IPS DF 6.9 (cell line): ENCODE measurements around the gene TUBGCP6.
"Not testable (repeated sequence)": the region's sequence is repeated elsewhere in the genome, so short reads cannot be mapped to it uniquely, and the experiment has no call there.

Experiments
- DNase-seq: peaks from one replicate; pipeline ENCODE4 v3.0.0-alpha.2; 2013; ENCODE audit warnings: low read depth, low spot score
- H3K27ac ChIP-seq: one replicate; pipeline ENCODE4 v1.5.1; 2013; ENCODE audit warnings: low read length, control low read depth
- H3K27me3 ChIP-seq: 2 replicates; pipeline ENCODE4 v1.6.1; 2013; ENCODE audit warnings: mild to moderate bottlenecking, low read length; ENCODE audit not compliant: control insufficient read depth, insufficient read depth
- H3K36me3 ChIP-seq: 2 replicates; pipeline ENCODE4 v1.6.1; 2013; ENCODE audit warnings: low read length; ENCODE audit not compliant: control insufficient read depth, insufficient read depth
- H3K4me1 ChIP-seq: 2 replicates; pipeline ENCODE4 v1.6.1; 2013; ENCODE audit warnings: low read length; ENCODE audit not compliant: control insufficient read depth, insufficient read depth
- H3K4me3 ChIP-seq: 2 replicates; pipeline ENCODE4 v1.5.1; 2013; ENCODE audit warnings: mild to moderate bottlenecking, low read length
- H3K9me3 ChIP-seq: 2 replicates; pipeline ENCODE4 v1.6.1; 2013; ENCODE audit warnings: low read length, inconsistent platforms; ENCODE audit not compliant: control insufficient read depth, insufficient read depth
- WGBS: extraction: QIAGEN DNeasy Blood & Tissue Kit; methylation state at CpG from one replicate; pipeline ENCODE4 v1.1.7; 2013; ENCODE audit warnings: mixed read lengths, missing lambda C conversion rate; ENCODE audit not compliant: insufficient read length, insufficient coverage; 5-methylcytosine and 5-hydroxymethylcytosine counted together

The TUBGCP6 gene

DNA sequence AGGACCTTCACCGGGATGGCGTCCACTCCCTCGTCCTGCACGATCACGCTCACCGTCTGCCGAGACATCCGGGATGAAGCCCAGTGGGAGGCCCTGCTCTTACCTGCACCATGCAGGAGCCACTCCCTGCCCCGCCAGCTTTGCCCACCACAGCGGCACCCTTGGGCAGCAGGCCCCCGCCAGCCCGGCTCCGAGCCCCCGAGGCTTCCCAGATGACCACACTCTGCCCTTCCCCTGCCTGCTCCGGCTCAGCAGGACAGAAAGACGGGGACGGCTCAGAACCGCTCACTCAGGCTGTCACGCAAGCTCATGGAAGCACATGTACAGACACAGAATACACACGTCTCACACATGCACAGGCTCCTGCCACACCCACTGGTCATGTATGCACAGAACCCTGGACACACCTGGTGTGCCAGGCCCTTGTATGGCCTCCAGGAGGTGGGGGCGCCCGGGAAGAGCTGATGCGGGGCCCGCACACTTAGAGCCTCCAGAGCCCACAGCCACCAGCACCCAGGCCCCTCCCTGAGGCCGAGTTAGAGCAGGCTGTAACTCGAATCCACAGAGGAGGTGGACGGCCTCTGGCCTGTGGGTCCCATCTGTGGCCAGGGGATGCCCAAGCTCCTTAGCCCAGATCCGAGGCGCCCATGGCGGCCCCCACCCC is 34.3 kb upstream of the TUBGCP6 start:
- Histone ChIP-seq H3K4me3 (no peak overlapping the region), H3K36me3 (peaks cover 80% of the 10 kb centered on the region), H3K27ac (no peak overlapping the region), H3K9me3 (no peaks in the 10 kb centered on the region), H3K4me1 (no peaks in the 10 kb centered on the region; the same call in 1 of the 2 replicates), H3K27me3 (no peaks in the 10 kb centered on the region)
- WGBS = no CpG with 5 or more reads among the region's 30 CpGs
- no peak for DNase-seq

DNA sequence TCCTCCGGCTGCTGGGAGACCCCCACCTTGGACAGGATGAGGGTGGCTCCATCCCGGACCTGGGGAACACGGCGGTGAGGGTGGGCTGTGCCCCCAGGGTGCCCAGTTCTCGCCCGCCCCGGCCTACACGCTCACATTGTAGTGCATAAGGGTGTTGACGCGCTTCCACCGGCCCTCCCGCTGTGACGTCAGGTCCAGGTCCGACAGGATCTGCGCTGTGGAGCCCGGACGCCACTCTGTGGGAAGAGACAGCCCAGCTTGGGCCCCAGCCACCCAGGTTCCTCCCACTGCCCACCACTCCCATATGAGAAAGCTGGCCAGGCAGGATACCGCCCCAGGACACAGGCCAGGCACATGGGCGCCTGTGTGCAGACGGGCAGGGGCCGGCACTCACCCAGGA is 33.6 kb upstream of the TUBGCP6 start:
- Histone ChIP-seq H3K27ac (no peak overlapping the region), H3K27me3 (no peaks in the 10 kb centered on the region), H3K4me3 (no peak overlapping the region), H3K4me1 (no peaks in the 10 kb centered on the region; the same call in 1 of the 2 replicates), H3K9me3 (no peaks in the 10 kb centered on the region), H3K36me3 (peaks cover 77% of the 10 kb centered on the region)
- no CpG with 5 or more reads among the region's 21 CpGs for WGBS
- DNase-seq = no peak

DNA sequence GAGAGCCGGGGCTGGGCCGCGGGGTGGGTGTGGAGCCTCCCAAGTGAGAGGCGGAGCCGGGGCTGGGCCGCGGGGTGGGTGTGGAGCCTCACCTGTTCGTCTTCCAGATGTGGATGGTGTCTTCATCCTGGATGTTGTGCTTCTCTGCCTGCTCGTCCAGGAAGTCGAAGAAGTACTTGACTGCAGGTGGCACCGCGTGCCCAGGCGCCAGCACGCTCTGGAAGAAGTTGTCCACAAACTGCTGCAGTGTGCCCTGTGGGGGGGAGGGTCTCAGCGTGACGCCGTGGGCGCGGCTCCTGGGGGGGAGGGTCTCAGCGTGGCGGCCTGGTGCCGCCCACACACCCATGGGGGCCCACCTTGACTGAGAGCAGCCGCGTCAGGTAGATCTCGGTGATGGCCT is 32.9 kb upstream of the TUBGCP6 start:
- WGBS = no CpG with 5 or more reads among the region's 25 CpGs
- Histone ChIP-seq H3K27ac (no peak overlapping the region), H3K9me3 (no peaks in the 10 kb centered on the region), H3K36me3 (peaks cover 70% of the 10 kb centered on the region), H3K4me3 (no peak overlapping the region), H3K4me1 (no peaks in the 10 kb centered on the region), H3K27me3 (no peaks in the 10 kb centered on the region)
- DNase-seq = no peak

DNA sequence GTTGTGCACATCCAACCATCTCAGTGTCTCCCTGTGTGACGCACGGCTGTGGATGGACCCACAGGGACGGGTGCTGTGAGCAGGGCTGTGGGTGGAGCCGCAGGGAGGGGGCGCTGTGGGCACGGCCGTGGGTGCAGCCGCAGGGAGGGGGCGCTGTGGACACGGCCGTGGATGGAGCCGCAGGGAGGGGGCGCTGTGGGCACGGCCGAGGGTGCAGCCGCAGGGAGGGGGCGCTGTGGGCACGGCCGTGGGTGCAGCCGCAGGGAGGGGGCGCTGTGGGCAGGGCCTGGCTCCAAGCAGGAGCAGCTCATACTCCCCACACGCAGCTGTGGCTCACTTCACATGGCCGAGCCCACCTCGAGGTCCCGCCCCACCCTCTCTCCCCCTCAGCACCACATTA is 31.3 kb upstream of the TUBGCP6 start:
- H3K27ac ChIP-seq = no peak overlapping the region
- no CpG with 5 or more reads among the region's 25 CpGs for WGBS
- no peak for DNase-seq

DNA sequence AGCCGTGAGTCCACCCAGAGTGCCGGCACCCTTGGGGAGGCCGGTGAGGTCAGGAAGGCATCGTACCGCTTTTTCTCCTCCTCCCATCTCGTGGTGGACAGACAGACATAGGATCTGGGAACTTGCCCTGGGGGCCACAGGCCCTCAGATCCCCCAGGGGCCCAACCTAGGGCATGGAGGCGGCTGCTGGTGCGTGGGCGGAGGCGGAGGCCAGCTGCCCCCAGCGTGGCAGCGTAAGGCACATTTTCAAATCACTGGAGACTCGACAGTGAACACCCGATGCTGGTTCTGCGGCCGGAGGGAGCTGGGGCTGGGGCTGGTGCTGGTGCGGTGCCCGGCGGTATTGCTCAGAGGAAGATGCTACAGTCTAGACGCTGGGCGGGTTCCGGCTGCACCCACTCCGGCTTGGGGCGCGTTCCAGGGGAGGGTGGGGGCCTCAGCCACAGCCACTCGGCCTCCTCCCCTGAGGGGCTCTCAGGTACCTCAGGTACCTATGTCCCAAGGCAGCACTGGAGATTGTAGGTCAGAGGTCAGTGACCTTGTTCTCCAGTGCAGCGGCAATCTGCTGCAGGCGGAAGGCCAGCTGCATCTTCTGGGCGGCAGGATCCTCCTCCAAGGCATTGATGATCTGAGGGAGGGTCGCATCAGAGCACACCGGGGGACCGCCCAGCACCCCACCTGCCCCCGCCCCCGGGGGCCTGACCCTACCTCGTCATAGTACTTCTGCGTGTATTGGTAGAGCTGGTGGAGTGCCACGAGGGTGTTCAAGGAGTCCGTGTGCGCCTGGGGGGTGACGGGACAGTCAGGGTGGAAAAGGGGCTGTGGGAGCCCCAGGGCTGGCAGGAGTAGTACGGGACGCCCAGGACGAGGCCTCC is 30.6 kb upstream of the TUBGCP6 start:
- no peak for DNase-seq
- WGBS = no CpG with 5 or more reads among the region's 43 CpGs
- Histone ChIP-seq H3K4me1 (0 out of 2 replicates have a peak, but pooled peaks cover 2% of the 10 kb centered on the region), H3K27ac (no peak overlapping the region), H3K27me3 (peaks cover 2% of the 10 kb centered on the region; the same call in 1 of the 2 replicates), H3K9me3 (no peaks in the 10 kb centered on the region), H3K36me3 (peaks cover 48% of the 10 kb centered on the region), H3K4me3 (no peak overlapping the region)

More for the DNA sequence above, 31.3 kb upstream of the TUBGCP6 start:
- Histone ChIP-seq H3K9me3 (no peaks in the 10 kb centered on the region), H3K4me3 (no peak overlapping the region), H3K4me1 (0 out of 2 replicates have a peak, but pooled peaks cover 2% of the 10 kb centered on the region), H3K36me3 (peaks cover 55% of the 10 kb centered on the region), H3K27me3 (no peaks in the 10 kb centered on the region; the same call in 1 of the 2 replicates)

DNA sequence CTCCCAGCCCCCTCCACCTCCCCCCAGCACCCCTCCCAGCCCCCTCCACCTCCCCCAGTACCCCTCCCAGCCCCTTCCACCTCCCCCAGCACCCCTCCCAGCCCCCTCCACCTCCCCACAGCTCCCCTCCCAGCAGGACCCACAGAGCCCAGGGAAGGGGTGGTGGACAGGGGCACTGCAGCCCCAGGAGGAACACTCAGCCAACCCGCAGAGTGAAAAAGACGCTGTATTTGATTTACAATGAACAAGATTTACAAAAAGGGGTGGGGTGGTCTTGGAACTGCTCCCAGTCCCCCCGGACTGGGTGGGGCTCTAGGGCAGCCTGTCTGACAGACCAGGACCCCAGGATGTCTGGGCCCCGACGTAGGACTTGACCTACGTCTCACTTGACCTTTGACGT is 29.9 kb upstream of the TUBGCP6 start:
- DNase-seq = no peak
- Histone ChIP-seq H3K27me3 (peaks cover 2% of the 10 kb centered on the region; the same call in 1 of the 2 replicates), H3K9me3 (no peaks in the 10 kb centered on the region), H3K27ac (no peak overlapping the region), H3K4me1 (0 out of 2 replicates have a peak, but pooled peaks cover 2% of the 10 kb centered on the region), H3K4me3 (no peak overlapping the region), H3K36me3 (peaks cover 42% of the 10 kb centered on the region)
- WGBS = no CpG with 5 or more reads among the region's 7 CpGs

DNA sequence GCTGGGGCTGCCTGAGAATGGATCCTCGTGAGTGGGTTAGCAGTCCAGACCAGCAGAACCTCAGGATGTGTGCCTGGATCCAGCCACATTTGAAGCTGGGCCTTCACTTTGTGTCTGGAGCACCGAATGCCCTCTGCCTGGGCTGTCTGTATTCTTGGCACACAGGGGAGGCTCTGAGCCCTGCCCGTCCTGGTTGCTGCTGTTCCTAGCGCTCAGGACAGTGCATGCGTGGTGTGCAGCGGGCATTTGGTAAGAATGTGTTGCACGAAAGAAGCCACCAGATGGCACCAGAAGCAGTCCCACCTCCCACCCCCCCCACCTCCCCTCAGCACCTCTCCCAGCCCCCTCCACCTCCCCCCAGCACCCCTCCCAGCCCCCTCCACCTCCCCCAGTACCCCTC is 29.5 kb upstream of the TUBGCP6 start:
- no CpG with 5 or more reads among the region's 7 CpGs for WGBS
- Histone ChIP-seq H3K27me3 (peaks cover 7% of the 10 kb centered on the region), H3K27ac (no peak overlapping the region), H3K36me3 (peaks cover 37% of the 10 kb centered on the region), H3K4me1 (0 out of 2 replicates have a peak, but pooled peaks cover 2% of the 10 kb centered on the region), H3K9me3 (no peaks in the 10 kb centered on the region), H3K4me3 (no peak overlapping the region; the same call in 1 of the 2 replicates)
- no peak for DNase-seq

DNA sequence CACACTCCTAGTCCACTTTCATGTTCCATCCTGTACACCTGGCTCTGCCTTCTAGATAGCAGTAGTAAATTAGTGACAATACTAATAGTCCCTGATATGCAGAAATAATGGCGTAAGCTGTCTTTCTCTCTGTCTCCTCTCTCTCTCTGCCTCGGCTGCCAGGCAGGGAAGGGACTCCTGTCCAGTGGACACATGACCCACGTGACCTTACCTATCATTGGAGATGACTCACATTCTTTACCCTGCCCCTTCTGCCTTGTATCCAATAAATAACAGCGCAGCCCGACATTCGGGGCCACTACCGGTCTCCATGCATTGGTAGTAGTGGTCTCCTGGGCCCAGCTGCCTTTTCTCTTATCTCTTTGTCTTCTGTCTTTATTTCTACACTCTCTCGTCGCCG is 29.0 kb upstream of the TUBGCP6 start:
- not testable (repeated sequence) for H3K9me3 ChIP-seq, H3K4me1 ChIP-seq, DNase-seq, H3K27ac ChIP-seq, H3K4me3 ChIP-seq
- peaks cover 32% of the 10 kb centered on the region for H3K36me3 ChIP-seq
- H3K27me3 ChIP-seq = peaks cover 12% of the 10 kb centered on the region
- WGBS = no CpG with 5 or more reads among the region's 10 CpGs

DNA sequence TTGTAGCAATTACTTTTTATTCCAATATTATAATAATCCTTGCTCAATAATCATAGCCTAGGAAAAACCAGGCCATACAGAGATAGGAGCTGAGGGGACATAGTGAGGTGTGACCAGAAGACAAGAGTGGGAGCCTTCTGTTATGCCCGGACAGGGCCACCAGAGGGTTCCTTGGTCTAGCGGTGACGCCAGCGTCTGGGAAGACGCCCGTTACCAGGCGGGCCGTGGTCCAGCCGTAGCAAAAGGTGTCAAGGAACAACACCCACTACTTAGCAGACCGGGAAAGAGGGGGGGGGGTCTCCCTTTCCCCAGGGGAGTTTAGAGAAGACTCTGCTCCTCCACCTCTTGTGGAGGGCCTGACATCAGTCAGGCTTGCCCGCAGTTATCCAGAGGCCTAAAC is 28.5 kb upstream of the TUBGCP6 start:
- H3K9me3 ChIP-seq, H3K27ac ChIP-seq: not testable (repeated sequence)
- no CpG with 5 or more reads among the region's 11 CpGs for WGBS

DNA sequence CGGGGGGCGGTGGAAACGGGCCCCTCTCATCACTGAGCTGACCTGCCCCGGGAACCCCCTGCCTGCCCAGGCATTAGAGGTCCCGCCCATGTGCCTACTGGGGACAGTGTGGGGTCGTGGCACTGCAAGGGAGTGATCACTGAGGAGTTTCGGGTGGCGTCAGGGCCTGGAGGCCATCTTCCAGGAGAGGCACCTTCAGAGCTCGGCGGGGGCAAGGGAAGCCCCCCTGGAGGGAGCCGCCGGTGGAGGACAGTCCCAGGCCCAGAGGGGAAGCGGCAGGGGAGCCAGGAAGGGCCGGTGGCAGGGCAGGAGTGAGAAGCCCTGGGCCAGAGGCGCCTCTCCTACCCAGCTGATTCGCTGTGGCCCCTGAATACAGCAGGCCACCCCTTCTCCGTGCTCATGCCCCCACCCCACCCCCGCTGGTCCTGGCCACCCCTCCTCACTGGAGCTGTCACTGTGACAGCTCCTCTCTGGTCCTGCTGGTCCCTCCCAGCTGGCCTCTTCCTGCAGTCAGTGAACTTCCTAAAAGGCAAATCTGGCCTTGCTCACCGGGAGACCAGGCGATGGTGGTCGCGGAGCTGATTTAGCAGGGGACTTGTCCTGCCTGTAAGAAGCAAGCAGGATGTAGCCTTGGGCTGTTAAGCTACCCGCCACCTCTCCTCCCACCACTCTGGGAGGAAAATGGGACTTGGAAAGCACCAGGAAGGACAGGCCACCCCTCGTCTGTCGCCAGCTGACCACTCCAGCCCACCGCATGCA is 27.4 kb upstream of the TUBGCP6 start:
- Histone ChIP-seq H3K4me3 (no peak overlapping the region), H3K36me3 (peaks cover 18% of the 10 kb centered on the region), H3K9me3 (no peaks in the 10 kb centered on the region), H3K27ac (no peak overlapping the region), H3K27me3 (peaks cover 21% of the 10 kb centered on the region), H3K4me1 (peaks cover 4% of the 10 kb centered on the region; the same call in 1 of the 2 replicates)
- no CpG with 5 or more reads among the region's 26 CpGs for WGBS
- DNase-seq = no peak

More for the DNA sequence above, 28.5 kb upstream of the TUBGCP6 start:
- Histone ChIP-seq H3K36me3 (peaks cover 30% of the 10 kb centered on the region), H3K27me3 (peaks cover 17% of the 10 kb centered on the region)
- not testable (repeated sequence) for H3K4me3 ChIP-seq, DNase-seq, H3K4me1 ChIP-seq
